GM23338 (cell line): ENCODE results near the gene MACF1.

Source experiments
- CREB1 ChIP-seq: fragments of 250-450 bp; sonication (Bioruptor Pico); IDR thresholded peaks from 2 replicates; pipeline ENCODE4 v1.5.0; 2020; ENCODE audit warnings: low read depth, mild to moderate bottlenecking, moderate library complexity
- CTCF ChIP-seq, 2 experiments: fragments of 200-600 bp in 1 of 2; sonication (generic) in 1 of 2; conservative IDR thresholded peaks; 2 replicates each; pipeline versions ENCODE4 v1.5.1 to v1.6.1; 2016 to 2017; ENCODE audit warnings: antibody characterized with exemption in 2 of 2, low read depth in 2 of 2, mild to moderate bottlenecking in 2 of 2, moderate library complexity in 1 of 2
- EZH2 ChIP-seq: fragments of 200-600 bp; sonication (generic); IDR thresholded peaks from one replicate; pipeline ENCODE4 v1.8.0; 2017; ENCODE audit warnings: antibody characterized with exemption, mild to moderate bottlenecking, low read depth; ENCODE audit not compliant: unreplicated experiment
- EZH2phosphoT487 ChIP-seq: fragments of 200-600 bp; sonication (generic); IDR thresholded peaks from one replicate; pipeline ENCODE4 v1.8.1; 2018; ENCODE audit warnings: antibody characterized with exemption; ENCODE audit not compliant: unreplicated experiment
- JUNB ChIP-seq: IDR thresholded peaks from one replicate; pipeline ENCODE4 v1.6.1; 2016; ENCODE audit warnings: antibody characterized with exemption; ENCODE audit not compliant: unreplicated experiment
- NANOG ChIP-seq: IDR thresholded peaks from 2 replicates; pipeline ENCODE4 v1.6.1; 2016; ENCODE audit warnings: antibody characterized with exemption, borderline replicate concordance
- POLR2AphosphoS5 ChIP-seq: IDR thresholded peaks from 2 replicates; pipeline ENCODE4 v1.6.1; 2016; ENCODE audit warnings: antibody characterized with exemption, low read depth
- STAT1 ChIP-seq: IDR thresholded peaks from one replicate; pipeline ENCODE4 v1.6.1; 2016; ENCODE audit warnings: antibody characterized with exemption; ENCODE audit not compliant: unreplicated experiment
- ZNF331 ChIP-seq: fragments of 250-450 bp; sonication (Bioruptor Pico); IDR thresholded peaks from 2 replicates; pipeline ENCODE4 v1.5.0; 2020; ENCODE audit warnings: low read depth, mild to moderate bottlenecking, moderate library complexity
- TF ChIP-seq, protein P1 (sequence below): IDR thresholded peaks from one replicate; pipeline ENCODE4 v1.6.1; 2018; ENCODE audit warnings: antibody characterized with exemption; ENCODE audit not compliant: unreplicated experiment
- TF ChIP-seq, protein P2 (sequence below): IDR thresholded peaks from 2 replicates; pipeline ENCODE4 v1.6.1; 2016; ENCODE audit warnings: antibody characterized with exemption

DNA sequence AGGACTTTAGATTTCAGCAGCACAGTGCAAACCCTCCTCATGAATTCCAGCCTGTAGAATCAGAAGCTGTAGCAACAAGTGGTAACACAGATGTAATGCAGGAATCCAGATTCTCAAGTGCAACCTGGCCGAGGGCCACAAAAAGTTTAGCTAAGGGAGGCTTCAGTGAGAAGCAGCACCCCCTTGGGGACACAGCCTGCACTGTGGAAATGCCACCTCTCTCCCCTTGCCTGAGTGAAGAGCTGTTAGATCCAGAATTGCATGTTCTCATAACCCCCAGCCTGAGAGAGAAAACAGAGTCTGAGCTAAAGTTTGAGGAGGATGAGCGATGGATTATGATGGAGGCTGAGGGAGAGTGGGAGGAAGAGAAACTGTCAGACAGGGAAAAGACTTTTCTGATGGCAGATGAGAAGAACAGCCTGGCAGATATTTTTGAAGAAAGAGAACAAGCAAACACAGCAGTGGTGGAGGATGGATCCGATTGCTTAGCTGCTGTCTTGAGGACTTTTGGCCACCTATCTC lies 206.5 kb downstream of the MACF1 start:
- TF ChIP-seq CTCF (conservative IDR thresholded peaks at IDR 0.05; ENCODE audit: low read depth in 2 of 2) (peak; percentile 63 to 67), EZH2 (no peak), CREB1 (CRISPR knock-in tag) (no peak), POLR2AphosphoS5 (0 out of 2 replicates have a peak, but pooled peaks have one; percentile 30), EZH2phosphoT487 (no peak), NANOG (no peak), JUNB (no peak), STAT1 (no peak), ZNF331 (CRISPR knock-in tag) (no peak)
- TF ChIP-seq, protein P1, sequence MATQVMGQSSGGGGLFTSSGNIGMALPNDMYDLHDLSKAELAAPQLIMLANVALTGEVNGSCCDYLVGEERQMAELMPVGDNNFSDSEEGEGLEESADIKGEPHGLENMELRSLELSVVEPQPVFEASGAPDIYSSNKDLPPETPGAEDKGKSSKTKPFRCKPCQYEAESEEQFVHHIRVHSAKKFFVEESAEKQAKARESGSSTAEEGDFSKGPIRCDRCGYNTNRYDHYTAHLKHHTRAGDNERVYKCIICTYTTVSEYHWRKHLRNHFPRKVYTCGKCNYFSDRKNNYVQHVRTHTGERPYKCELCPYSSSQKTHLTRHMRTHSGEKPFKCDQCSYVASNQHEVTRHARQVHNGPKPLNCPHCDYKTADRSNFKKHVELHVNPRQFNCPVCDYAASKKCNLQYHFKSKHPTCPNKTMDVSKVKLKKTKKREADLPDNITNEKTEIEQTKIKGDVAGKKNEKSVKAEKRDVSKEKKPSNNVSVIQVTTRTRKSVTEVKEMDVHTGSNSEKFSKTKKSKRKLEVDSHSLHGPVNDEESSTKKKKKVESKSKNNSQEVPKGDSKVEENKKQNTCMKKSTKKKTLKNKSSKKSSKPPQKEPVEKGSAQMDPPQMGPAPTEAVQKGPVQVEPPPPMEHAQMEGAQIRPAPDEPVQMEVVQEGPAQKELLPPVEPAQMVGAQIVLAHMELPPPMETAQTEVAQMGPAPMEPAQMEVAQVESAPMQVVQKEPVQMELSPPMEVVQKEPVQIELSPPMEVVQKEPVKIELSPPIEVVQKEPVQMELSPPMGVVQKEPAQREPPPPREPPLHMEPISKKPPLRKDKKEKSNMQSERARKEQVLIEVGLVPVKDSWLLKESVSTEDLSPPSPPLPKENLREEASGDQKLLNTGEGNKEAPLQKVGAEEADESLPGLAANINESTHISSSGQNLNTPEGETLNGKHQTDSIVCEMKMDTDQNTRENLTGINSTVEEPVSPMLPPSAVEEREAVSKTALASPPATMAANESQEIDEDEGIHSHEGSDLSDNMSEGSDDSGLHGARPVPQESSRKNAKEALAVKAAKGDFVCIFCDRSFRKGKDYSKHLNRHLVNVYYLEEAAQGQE: no peak
- TF ChIP-seq, protein P2, sequence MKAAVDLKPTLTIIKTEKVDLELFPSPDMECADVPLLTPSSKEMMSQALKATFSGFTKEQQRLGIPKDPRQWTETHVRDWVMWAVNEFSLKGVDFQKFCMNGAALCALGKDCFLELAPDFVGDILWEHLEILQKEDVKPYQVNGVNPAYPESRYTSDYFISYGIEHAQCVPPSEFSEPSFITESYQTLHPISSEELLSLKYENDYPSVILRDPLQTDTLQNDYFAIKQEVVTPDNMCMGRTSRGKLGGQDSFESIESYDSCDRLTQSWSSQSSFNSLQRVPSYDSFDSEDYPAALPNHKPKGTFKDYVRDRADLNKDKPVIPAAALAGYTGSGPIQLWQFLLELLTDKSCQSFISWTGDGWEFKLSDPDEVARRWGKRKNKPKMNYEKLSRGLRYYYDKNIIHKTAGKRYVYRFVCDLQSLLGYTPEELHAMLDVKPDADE: no peak
